Measurements from ENCODE around the gene UBE2O.

DNA sequence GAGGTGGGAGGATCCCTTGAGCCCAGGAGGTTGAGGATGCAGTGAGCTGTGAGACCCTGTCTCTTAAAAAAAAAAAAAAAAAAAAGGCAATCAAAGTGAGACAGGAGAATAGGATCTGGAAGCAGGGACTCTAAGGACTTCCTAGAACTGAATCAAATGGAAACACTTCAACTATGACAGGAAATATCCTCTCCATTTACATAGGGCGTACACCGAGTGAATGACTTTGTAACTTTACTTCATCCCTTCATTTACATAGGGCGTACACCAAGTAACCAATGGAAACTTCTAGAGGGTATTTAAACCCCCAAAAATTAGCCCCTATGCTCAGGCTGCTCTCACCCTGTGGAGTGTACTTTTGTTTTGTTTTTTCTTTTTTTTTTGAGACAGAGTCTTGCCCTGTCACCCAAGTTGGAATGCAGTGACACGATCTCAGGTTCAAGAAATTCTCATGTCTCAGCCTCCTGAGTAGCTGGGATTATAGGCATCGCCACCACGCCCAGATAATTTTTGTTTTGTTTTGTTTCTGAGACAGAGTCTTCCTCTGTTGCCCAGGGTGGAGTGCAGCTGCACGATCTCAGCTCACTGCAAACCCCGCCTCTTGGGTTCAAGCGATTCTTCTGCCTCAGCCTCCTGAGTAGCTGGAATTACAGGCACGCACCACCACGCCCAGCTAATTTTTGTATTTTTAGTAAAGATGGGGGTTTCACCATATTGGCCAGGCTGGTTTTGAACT, 89.7 kb downstream of the UBE2O start:
- TF ChIP-seq, protein P1, sequence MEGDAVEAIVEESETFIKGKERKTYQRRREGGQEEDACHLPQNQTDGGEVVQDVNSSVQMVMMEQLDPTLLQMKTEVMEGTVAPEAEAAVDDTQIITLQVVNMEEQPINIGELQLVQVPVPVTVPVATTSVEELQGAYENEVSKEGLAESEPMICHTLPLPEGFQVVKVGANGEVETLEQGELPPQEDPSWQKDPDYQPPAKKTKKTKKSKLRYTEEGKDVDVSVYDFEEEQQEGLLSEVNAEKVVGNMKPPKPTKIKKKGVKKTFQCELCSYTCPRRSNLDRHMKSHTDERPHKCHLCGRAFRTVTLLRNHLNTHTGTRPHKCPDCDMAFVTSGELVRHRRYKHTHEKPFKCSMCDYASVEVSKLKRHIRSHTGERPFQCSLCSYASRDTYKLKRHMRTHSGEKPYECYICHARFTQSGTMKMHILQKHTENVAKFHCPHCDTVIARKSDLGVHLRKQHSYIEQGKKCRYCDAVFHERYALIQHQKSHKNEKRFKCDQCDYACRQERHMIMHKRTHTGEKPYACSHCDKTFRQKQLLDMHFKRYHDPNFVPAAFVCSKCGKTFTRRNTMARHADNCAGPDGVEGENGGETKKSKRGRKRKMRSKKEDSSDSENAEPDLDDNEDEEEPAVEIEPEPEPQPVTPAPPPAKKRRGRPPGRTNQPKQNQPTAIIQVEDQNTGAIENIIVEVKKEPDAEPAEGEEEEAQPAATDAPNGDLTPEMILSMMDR (conservative IDR thresholded peaks at IDR 0.05), result no peak
- TF ChIP-seq ZFX (IDR thresholded peaks at IDR 0.05), result no peak

All from C4-2B (cell line).